GM12878 (cell line): Measurements from ENCODE around the gene DNAAF8.

Source experiments
- JUND ChIP-seq: IDR thresholded peaks from 2 replicates; pipeline ENCODE4 v1.6.1; 2012; ENCODE audit warnings: low read depth, mild to moderate bottlenecking, low read length, improper control_type of control experiment, moderate library complexity
- TF ChIP-seq, protein P1 (sequence below): IDR thresholded peaks from 2 replicates; pipeline ENCODE4 v1.6.1; 2012; ENCODE audit warnings: low read depth, low read length, improper control_type of control experiment
- TF ChIP-seq, protein P2 (sequence below): fragments of 450-650 bp; IDR thresholded peaks from 2 replicates; pipeline ENCODE4 v1.6.1; 2016; ENCODE audit warnings: mild to moderate bottlenecking
- TF ChIP-seq, protein P3 (sequence below): IDR thresholded peaks from 2 replicates; pipeline ENCODE4 v1.6.1; 2011; ENCODE audit warnings: low read depth, mild to moderate bottlenecking, low read length, moderate library complexity, borderline replicate concordance; ENCODE audit errors: extremely low read depth

DNA sequence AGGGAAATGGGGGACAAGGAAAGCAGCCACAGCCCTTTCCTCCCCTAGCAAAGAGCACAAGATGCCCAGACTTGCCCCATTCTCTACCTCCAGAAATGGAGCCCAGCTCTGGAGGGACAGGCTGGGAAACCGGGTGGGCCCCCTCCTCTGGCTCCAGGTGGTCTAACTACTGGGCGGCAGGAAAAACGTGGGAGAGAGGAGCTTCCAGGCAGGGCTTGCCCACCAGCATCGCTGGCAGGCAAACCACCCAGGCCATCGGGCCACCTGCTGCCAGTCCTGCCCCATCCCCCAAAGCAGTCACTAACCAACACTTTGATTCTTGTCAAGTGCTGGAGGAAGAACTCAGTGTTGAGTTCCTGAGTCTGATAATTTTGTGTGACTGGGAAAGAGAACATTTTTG lies 15.9 kb upstream of the DNAAF8 start:
- TF ChIP-seq, protein P1, sequence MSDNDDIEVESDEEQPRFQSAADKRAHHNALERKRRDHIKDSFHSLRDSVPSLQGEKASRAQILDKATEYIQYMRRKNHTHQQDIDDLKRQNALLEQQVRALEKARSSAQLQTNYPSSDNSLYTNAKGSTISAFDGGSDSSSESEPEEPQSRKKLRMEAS = no peak
- TF ChIP-seq JUND = no peak
- TF ChIP-seq, protein P2, sequence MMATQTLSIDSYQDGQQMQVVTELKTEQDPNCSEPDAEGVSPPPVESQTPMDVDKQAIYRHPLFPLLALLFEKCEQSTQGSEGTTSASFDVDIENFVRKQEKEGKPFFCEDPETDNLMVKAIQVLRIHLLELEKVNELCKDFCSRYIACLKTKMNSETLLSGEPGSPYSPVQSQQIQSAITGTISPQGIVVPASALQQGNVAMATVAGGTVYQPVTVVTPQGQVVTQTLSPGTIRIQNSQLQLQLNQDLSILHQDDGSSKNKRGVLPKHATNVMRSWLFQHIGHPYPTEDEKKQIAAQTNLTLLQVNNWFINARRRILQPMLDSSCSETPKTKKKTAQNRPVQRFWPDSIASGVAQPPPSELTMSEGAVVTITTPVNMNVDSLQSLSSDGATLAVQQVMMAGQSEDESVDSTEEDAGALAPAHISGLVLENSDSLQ = no peak
- TF ChIP-seq, protein P3, sequence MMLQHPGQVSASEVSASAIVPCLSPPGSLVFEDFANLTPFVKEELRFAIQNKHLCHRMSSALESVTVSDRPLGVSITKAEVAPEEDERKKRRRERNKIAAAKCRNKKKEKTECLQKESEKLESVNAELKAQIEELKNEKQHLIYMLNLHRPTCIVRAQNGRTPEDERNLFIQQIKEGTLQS = no peak
